Right ventricle myocardium superior (tissue), 1 donor: ENCODE results near the gene ENDOU. TPM values are rescaled to one million over a fixed set of nuclear protein-coding genes. Genes with fewer than 3 reads are reported as not detected.
A peak's percentile ranks its signal among the peaks of the same experiment; 100 is the strongest.

Experiments
- ATAC-seq: fragments of 200-7000 bp; cut with Tn5 transposase; one replicate; pipeline ENCODE4 v1.9.1; 2020; ENCODE audit warnings: mild to moderate bottlenecking; ENCODE audit not compliant: poor library complexity
- DNase-seq: peaks from one replicate; pipeline ENCODE4 v3.0.0-alpha.2; 2020
- intact Hi-C: fragments of 100-400 bp; cut with DNase I; formaldehyde crosslinking; loops from one replicate; pipeline ENCODE4 v1.11.2; 2022
- total RNA-seq: library from RNA; stranded (reverse); fragmentation: NEBNext Ultra II Directional; extraction: Animal tissue kit (Norgen Biotek cat#: 25700); gene quantifications from one replicate; pipeline ENCODE4 v1.2.1, GENCODE V29; 2021
- donor health status: DM: no; HTN: yes; CAD: no; lungs with severe emphysema.

Gene ENDOU
- total RNA-seq, 1 donor from 2014 or later, result 0.11 TPM

- intact Hi-C loops, result no loop called here
- DNase-seq, result peak; percentile 92
- ATAC-seq, result peak; percentile 91
These were observed 33.8 kb upstream of the ENDOU start, which contains the start of gene RAPGEF3 for GRCh38 chr12:47758834-47759690. TSS of gene RAPGEF3 (minus strand) at chr12:47758880. CDS start at chr12:47758556, 324 bp downstream.

DNA sequence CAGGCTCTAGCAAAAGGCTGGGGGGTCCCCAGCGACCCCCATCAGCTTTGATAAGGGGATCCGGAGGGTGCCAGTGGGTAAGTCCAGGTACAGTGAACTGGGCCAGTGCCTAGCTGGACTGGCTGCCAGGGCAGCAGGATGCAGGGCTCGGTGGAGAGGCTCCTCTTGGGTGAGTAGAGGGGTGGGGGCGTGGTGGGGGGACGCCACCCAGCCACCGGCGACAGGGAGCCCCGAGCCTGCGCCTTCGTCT lies 33.2 kb upstream of the ENDOU start:
- DNase-seq (no peak), ATAC-seq (no peak)
- intact Hi-C loops, result no loop called here

- intact Hi-C loops, result no loop called here
- peak; percentile 1 for ATAC-seq
- peak; percentile 68 for DNase-seq
These were observed 32.7 kb upstream of the ENDOU start for GRCh38 chr12:47757840-47758583.

DNA sequence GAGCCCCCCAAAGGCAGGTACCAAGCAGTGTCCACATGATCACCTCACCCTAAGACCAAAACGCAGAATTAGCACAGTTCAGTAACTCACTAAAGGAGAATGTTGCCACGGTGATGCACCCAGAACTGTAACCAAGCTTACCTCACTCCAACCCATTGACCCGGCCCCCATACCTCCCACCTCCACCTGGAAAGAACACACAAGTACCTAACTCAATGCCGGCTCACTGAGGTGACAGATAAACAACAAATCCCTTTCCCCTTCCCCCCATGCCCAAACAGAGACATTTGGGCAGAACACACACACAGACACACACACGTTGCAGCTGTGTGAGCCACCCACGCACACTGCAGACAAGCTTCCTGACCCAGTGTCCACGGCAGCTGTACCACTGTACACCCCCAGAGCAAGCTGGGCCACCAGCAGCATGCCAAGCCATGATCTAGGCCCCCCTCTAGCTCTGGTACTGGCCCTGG lies 32.1 kb upstream of the ENDOU start:
- intact Hi-C loops, result no loop called here
- DNase-seq (no peak), ATAC-seq (no peak)

DNA sequence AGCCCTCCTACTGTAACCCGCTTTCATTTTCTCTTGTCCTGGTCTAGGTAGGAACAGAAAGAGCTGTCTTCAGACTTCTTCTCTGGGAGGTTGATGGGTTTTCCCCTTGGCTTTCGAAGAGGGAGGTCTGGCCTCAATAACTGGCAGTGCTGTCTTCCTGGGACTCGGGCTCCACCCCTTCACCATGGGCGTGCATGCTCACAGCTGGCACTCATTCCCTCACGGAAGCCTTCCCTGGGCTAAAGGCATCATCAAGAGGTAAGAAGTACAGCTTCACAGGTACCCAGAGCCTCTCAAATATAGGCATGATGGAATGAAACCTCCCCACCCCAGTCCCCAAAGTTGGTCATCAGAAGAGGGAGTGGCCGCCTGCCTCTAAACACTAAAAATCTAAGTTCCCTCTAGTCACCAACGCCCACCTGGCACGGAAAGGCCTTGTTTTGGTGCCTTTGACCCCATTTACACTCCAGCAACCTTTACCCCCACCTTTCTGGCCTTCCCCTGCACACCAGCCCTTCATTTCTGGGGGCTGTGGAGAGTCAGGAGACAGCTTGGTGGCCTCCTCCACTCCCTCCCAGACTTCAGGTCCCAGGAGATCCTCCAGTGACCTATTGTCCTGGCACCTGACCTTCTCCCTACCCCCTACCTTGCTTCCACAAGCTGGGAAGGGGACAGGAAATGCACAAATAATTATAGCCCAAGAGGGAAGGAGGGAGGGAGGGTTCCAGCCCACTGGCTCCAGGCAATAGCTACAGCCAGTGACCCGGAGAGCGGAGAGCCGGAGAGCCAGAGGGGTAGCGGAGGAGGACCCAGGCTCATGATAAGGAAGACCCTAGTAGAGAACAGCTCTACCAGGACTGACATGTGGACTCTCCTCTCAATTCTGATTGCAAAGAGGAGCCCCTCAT lies 30.6 kb upstream of the ENDOU start:
- DNase-seq, result peak; percentile 44
- no peak for ATAC-seq
- intact Hi-C loops, result no loop called here

DNA sequence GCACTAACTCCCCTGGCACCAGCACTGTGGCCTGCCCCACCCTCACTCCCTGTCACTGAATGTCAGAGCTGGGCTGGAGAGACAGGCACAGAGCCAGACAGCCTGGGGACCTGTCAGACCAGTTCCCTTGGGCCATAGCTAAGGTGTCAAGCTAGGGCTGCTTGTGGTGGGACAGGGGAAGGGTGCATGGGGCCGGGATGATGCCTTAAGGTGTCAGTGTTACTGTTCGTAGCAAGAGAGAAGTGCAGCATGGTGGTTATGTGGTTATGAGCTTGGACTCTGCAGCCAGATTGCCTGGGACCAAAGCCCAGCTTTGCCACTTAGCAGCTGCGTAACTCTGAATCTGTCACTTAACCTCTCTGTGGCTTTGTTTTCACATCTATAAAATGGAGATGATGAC lies 29.6 kb upstream of the ENDOU start:
- intact Hi-C loops, result no loop called here
- DNase-seq (peak; percentile 27), ATAC-seq (peak; percentile 12)

- intact Hi-C loops, result no loop called here
- DNase-seq, result no peak
- ATAC-seq, result no peak
These were observed 28.8 kb upstream of the ENDOU start for GRCh38 chr12:47754126-47754525.

DNA sequence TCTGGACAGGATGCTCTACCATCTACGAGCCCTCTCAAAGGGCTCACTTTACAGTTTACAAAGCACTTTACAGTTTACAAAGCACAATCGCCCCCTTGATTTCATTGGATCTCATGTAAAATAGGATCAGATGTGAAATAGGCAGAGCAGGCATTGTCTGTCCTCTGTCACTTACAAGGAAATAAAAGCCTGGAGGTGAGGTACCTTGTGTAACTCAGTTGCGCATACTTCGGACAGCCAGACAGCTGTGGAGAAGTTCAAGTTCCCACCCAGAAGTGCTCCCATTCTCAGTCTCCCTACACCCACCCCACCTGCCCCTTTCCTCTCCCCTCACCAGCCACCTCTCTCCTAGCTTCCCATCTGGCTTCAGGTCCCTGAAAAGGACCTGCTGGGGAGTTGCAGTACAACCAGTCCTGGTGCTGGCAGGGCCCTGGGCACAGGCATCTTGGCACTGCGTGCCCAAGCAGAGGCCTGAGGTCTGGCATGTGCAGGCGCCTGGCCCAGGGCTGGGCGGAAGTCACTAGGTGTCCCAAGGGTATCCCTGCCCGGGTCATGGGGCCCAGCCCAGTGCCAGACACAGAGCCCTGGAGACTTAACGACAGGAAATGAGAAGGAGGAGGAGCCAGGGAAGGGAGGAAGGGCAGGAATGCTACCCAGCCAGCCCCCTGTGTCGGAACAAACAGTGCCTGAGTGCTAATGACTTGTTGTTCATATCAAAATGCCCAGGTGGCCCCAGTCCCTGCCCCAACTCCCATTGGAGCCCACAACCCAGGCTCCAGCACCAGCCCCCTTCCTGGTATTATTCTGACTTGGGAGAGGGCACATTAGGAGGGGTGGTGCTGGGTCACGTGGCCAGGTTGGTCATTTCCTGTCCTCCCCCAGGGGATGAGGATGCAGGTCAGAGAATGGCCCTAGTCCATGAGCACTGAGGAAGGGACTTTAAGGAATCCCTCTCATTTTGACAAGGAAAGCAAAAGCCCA lies 28.0 kb upstream of the ENDOU start:
- ATAC-seq (peak; percentile 91), DNase-seq (peak; percentile 94)
- intact Hi-C loops, result no loop called here

DNA sequence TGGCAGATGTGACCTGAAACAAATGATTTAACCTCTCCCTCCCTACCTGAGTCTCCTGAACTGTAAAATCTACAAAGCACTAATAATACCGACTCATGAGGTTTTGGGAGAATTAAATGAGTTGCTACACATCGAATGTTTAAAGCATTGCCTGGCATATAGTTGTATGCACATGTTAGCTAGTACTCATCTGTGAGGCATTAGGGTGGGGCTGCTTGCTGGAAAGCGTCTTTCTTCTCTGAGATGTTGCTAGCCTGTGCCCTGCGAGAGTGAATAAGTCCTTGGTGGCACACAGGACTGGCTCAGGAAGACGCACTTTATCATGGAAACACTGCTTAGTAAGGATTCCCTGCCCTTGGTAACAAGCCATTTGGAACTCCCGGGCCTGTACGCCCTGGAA lies 27.3 kb upstream of the ENDOU start:
- intact Hi-C loops, result no loop called here
- DNase-seq (no peak), ATAC-seq (no peak)

GRCh38 chr12:47752121-47752520 lies 26.8 kb upstream of the ENDOU start:
- intact Hi-C loops, result no loop called here
- DNase-seq (no peak), ATAC-seq (no peak)

- no peak for ATAC-seq
- intact Hi-C loops, result no loop called here
- DNase-seq, result no peak
These were observed 26.3 kb upstream of the ENDOU start for GRCh38 chr12:47751561-47751960.

- no peak for ATAC-seq
- DNase-seq, result no peak
- intact Hi-C loops, result no loop called here
These were observed 25.7 kb upstream of the ENDOU start for GRCh38 chr12:47750916-47751470.

DNA sequence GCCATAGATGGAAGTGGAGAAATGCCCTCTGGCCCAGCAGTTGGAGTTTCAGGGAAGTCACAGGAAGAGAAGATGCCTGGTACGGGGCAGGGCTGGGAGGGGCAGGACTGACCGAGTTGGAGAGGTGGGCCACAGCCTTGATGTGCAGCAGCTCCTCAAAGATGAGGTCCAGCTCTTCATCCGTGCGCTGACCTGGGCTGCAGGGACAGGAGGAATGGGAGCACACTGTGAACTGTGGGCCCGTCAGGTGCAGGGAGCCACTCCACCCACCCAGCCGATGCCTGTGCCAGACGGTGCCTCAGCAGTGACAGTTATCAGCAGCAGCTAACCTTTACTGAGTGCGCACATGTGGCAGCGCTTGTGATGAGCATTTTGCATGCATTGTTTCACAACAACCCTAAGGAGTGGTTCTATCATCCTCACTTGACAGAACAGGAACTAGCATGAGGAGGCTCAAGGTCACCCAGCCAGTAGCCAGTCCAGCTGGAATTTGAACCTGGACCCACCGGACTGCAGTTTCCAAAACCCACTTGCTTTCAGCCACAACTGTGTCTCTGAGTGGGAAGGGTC lies 25.0 kb upstream of the ENDOU start:
- DNase-seq, result no peak
- no peak for ATAC-seq
- intact Hi-C loops, result no loop called here

- no peak for ATAC-seq
- intact Hi-C loops, result no loop called here
- DNase-seq, result no peak
These were observed 23.6 kb upstream of the ENDOU start for GRCh38 chr12:47748899-47749298.

GRCh38 chr12:47748507-47748828 lies 23.2 kb upstream of the ENDOU start:
- DNase-seq (no peak), ATAC-seq (no peak)
- intact Hi-C loops, result no loop called here

DNA sequence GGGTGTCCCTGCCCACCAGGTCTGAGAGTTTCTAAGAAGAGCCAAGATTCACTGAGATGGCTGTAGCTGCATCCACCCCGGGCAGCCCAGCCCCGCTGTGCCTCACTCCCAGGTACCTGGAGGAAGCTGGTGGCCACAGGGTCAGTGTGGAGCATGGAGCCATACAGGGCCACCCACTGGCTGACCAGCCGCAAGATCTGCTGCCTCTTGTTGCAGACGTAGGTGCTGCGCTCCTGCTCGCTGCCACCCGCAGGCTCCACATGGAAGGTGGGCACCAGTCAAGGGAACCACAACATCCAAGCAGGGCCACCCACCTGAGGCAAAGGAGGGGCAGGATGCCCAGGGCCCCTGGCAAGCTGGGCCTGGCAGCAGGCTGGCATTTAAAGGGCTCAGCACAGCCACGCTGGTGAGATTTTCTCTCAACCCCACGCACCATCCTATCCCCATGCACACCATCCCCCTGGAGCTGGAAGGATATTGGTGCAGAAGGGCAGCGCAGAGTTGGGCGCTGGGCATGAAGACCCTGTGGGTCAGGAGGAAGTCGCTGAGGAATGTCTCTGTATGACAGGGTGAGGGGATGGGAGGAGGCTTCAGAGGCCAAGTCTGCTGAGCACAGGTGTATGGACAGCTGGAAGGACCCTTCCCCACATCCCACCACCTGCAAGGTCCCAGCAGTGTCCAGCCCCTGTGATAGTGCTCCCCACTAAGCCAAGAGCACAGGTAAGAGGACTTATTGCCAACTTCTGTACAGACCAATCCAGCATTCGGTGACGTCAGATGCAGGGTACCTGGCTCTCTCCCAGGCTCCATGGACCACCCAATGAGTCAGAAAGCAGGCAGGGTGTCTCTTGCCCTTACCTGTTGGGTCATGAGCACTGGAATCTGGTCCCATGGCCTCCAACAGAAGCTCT lies 22.6 kb upstream of the ENDOU start:
- ATAC-seq (no peak), DNase-seq (no peak)
- intact Hi-C loops, result no loop called here

DNA sequence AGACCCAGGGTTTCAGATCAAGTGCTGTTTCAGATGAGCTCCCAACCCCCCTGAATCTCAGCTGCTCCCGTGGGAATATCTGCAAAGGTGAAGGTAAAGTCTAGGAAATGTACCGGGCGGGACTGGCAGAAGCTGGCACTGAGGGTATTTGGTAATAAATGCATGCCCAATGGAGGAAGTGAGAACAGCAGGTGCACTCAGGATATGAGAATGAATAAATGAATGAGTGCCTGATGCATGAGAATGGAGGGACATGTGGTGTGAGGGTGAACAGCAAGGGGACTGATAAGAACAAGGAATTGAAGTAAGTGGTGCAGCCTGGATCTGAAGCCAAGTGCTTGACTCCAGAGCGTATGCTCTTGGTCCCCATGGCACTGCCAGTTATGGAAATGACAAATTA lies 21.8 kb upstream of the ENDOU start:
- intact Hi-C loops, result no loop called here
- no peak for ATAC-seq

More for the DNA sequence above, 21.8 kb upstream of the ENDOU start:
- DNase-seq, result no peak
